ENCODE data around the gene OR2AG2. TPM values are rescaled to one million over a fixed set of nuclear protein-coding genes. Genes with fewer than 3 reads are reported as not detected.

The OR2AG2 gene
- total and polyA plus RNA-seq, 2 donors (not counting 1 experiment from before 2014, with no cell fraction given), result 0.27 TPM; not detected in 1

GRCh38 chr11:6755953-6756347 is 15.8 kb downstream of the OR2AG2 start:
- DNase-seq (no peak), ATAC-seq (ENCODE audit: low read depth) (no peak)
- no peaks in the 10 kb centered on the region for H3K9me3 ChIP-seq (ENCODE audit: control extremely low read depth in 1 of 3, control insufficient read depth in 2 of 3, insufficient read depth in 1 of 3, low read length in 2 of 3)
- no peak overlapping the region for H3K27ac ChIP-seq (ENCODE audit: low read length in 2 of 2)
- ChIA-PET CTCF (interaction anchor here (0.8 to 16.0 kb wide), 23 partner anchors 10 to 939 kb away, joined by 3 to 760 read pairs (median 4); partner anchors contain the start of gene MRPL17), POLR2A (interaction anchor here (1.5 kb wide), 1 partner anchor 17 kb away, joined by 3 read pairs; no protein-coding TSS in a partner anchor)
- peaks cover 3% of the 10 kb centered on the region for H3K27me3 Mint-ChIP-seq
- no peaks in the 10 kb centered on the region for H4K20me1 ChIP-seq (ENCODE audit: control insufficient read depth, insufficient read depth, low read length, poor library complexity, severe bottlenecking)
- no peak overlapping the region for H3K9ac ChIP-seq (ENCODE audit: low read length)
- H3K27ac Mint-ChIP-seq, result no peak overlapping the region
- H3K4me1 Mint-ChIP-seq, result peaks cover 2% of the 10 kb centered on the region
- no CpG with 5 or more reads among the region's 1 CpG for WGBS (ENCODE audit: insufficient coverage)
- intact Hi-C loops (cut with micrococcal nuclease), result loop anchor here (5.0 to 10.0 kb wide), 2 partner anchors 169 to 379 kb away; partner anchors contain the start of genes OR2D3 and ZNF215
- no peak overlapping the region for H2AFZ ChIP-seq (ENCODE audit: insufficient read depth, low read depth, low read length, poor library complexity, severe bottlenecking)
- H3K4me3 ChIP-seq (ENCODE audit: control extremely low read depth in 1 of 5, extremely low read depth in 1 of 5, insufficient read depth in 1 of 5, low read depth in 2 of 5, low read length in 4 of 5), result no peak overlapping the region
- no peak for TF ChIP-seq EZH2 (IDR thresholded peaks at IDR 0.05; ENCODE audit: borderline replicate concordance, insufficient read depth, low read depth, low read length, poor library complexity, severe bottlenecking)
- H3K4me1 ChIP-seq (ENCODE audit: control insufficient read depth in 2 of 2, insufficient read depth in 2 of 2, low read length in 2 of 2), result no peaks in the 10 kb centered on the region
- H3K27me3 ChIP-seq (replicated peaks in 1 of 4; ENCODE audit: control extremely low read depth in 1 of 4, control insufficient read depth in 3 of 4, insufficient read depth in 4 of 4, low read length in 3 of 4), result no peaks in the 10 kb centered on the region
- no peaks in the 10 kb centered on the region for H3K9me3 Mint-ChIP-seq (ENCODE audit: insufficient read depth)
- H3K4me2 ChIP-seq (replicated peaks; ENCODE audit: low read depth, low read length, poor library complexity, severe bottlenecking), result no peak overlapping the region
- no peaks in the 10 kb centered on the region for H3K36me3 ChIP-seq (replicated peaks in 1 of 2; ENCODE audit: control extremely low read depth in 1 of 2, control insufficient read depth in 1 of 2, extremely low read depth in 1 of 2, insufficient read depth in 2 of 2, low read length in 1 of 2)
- H3K79me2 ChIP-seq (ENCODE audit: control insufficient read depth, insufficient read depth, low read length), result peaks cover 8% of the 10 kb centered on the region
- H3K4me3 Mint-ChIP-seq, result no peak overlapping the region

GRCh38 chr11:6755303-6755952 is 16.3 kb downstream of the OR2AG2 start:
- TF ChIP-seq CTCF (IDR thresholded peaks at IDR 0.05), result peak; percentile 89
- TF ChIP-seq EZH2 (IDR thresholded peaks at IDR 0.05; ENCODE audit: borderline replicate concordance, insufficient read depth, low read depth, low read length, poor library complexity, severe bottlenecking), result no peak
- Histone ChIP-seq H3K36me3 (replicated peaks in 1 of 2; ENCODE audit: control extremely low read depth in 1 of 2, control insufficient read depth in 1 of 2, extremely low read depth in 1 of 2, insufficient read depth in 2 of 2, low read length in 1 of 2) (no peaks in the 10 kb centered on the region), H3K4me1 (ENCODE audit: control insufficient read depth in 2 of 2, insufficient read depth in 2 of 2, low read length in 2 of 2) (no peaks in the 10 kb centered on the region), H3K9me3 (ENCODE audit: control extremely low read depth in 1 of 3, control insufficient read depth in 2 of 3, insufficient read depth in 1 of 3, low read length in 2 of 3) (no peaks in the 10 kb centered on the region), H2AFZ (ENCODE audit: insufficient read depth, low read depth, low read length, poor library complexity, severe bottlenecking) (no peak overlapping the region), H3K27me3 (replicated peaks in 1 of 4; ENCODE audit: control extremely low read depth in 1 of 4, control insufficient read depth in 3 of 4, insufficient read depth in 4 of 4, low read length in 3 of 4) (no peaks in the 10 kb centered on the region), H4K20me1 (ENCODE audit: control insufficient read depth, insufficient read depth, low read length, poor library complexity, severe bottlenecking) (no peaks in the 10 kb centered on the region), H3K27ac (ENCODE audit: low read length in 2 of 2) (no peak overlapping the region), H3K4me3 (ENCODE audit: control extremely low read depth in 1 of 5, extremely low read depth in 1 of 5, insufficient read depth in 1 of 5, low read depth in 2 of 5, low read length in 4 of 5) (no peak overlapping the region), H3K4me2 (replicated peaks; ENCODE audit: low read depth, low read length, poor library complexity, severe bottlenecking) (no peak overlapping the region), H3K79me2 (ENCODE audit: control insufficient read depth, insufficient read depth, low read length) (peaks cover 8% of the 10 kb centered on the region), H3K9ac (ENCODE audit: low read length) (no peak overlapping the region)
- no peaks in the 10 kb centered on the region for H3K9me3 Mint-ChIP-seq (ENCODE audit: insufficient read depth)
- POLR2A ChIA-PET, result interaction anchor here (1.5 to 1.6 kb wide), 2 partner anchors 9 to 17 kb away, joined by 3 to 9 read pairs; no protein-coding TSS in a partner anchor
- no peak overlapping the region for H3K4me3 Mint-ChIP-seq
- peaks cover 2% of the 10 kb centered on the region for H3K4me1 Mint-ChIP-seq
- DNase-seq (peak; percentile 61), ATAC-seq (ENCODE audit: low read depth) (peak; percentile 56)
- CTCF ChIA-PET, result interaction anchor here (1.0 to 16.0 kb wide), 23 partner anchors 11 to 380 kb away, joined by 3 to 760 read pairs (median 4); partner anchors contain the start of gene MRPL17
- H3K27ac Mint-ChIP-seq, result no peak overlapping the region
- H3K27me3 Mint-ChIP-seq, result peaks cover 1% of the 10 kb centered on the region
- WGBS (ENCODE audit: insufficient coverage), result 20% methylated on average over 2 of the region's 5 CpGs
- intact Hi-C loops (cut with micrococcal nuclease), result loop anchor here (5.0 to 10.0 kb wide), 2 partner anchors 169 to 378 kb away; partner anchors contain the start of genes OR2D3 and ZNF215
